HG02981 (cell line): ENCODE measurements around the gene CAPNS2.

Experiments
- ATAC-seq: cut with Tn5 transposase; IDR thresholded peaks from one replicate; pipeline ENCODE4 v1.9.1; 2021; ENCODE audit warnings: mild to moderate bottlenecking, moderate library complexity; ENCODE audit not compliant: unreplicated experiment

Gene CAPNS2

DNA sequence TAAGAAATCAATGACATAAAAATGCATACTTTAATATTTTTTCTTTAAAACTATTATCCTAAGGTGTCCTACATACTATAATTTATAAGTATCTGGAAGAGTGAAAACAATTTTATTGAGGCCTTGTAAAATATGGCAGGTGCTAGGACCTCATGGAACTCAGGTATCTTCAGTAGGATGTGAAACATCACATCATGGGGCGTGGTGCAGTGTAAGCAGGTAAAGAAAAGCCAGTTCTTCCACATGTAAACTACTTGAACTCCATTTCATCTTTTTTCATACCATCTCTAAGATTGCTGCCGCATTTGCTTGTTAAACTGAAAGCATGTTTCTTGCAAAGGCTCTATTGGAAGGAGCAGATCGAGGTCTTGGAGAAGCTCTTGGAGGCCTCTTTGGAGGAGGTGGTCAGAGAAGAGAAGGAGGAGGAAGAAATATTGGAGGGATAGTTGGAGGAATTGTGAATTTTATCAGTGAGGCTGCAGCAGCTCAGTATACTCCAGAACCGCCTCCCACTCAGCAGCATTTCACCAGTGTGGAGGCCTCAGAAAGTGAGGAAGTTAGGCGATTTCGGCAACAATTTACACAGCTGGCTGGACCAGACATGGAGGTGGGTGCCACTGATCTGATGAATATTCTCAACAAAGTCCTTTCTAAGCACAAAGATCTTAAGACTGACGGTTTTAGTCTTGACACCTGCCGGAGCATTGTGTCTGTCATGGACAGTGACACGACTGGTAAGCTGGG, at the start of gene CAPNS2:
TSS of gene CAPNS2 (plus strand) at position 253 of the 744 bp plus-strand sequence. CDS start at position 326, 73 bp downstream.
- no peak for ATAC-seq

DNA sequence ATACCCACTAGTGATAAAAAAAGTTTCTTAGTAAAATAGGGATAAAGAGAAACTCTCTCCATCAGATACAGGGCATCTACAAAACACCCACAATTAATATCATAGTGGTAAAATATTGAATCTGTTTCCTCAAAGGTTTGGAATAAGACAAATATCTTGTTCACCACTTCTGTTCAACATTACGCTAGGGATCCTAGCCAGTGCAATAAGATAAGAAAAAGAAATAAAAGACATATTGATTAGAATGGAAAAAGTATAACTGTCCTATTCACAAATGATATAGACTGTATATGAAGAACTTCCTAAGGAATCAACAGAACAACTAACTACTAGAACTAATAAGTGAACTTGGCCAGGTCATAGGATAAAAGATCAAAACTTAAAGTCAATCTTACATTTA, 44.7 kb upstream of the CAPNS2 start:
- no peak for ATAC-seq

DNA sequence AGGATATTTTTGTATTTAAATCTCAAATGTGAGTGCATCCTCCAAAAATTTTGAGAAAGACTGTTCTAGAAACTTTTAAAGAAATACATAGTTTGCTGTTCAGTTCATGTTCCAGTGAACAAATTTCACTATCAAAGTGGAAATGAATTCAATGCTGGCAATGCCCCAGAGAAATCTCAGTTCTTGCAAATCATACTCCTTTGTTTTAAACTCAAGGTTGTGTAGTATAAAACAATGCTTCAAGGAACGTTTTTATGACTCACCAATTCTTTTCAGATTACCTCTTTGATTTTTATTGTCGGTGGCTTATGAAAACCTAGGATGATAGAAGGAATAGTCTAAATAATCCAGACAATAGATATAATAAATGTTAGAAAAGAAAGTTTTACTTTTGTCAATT, 40.0 kb upstream of the CAPNS2 start:
- no peak for ATAC-seq

DNA sequence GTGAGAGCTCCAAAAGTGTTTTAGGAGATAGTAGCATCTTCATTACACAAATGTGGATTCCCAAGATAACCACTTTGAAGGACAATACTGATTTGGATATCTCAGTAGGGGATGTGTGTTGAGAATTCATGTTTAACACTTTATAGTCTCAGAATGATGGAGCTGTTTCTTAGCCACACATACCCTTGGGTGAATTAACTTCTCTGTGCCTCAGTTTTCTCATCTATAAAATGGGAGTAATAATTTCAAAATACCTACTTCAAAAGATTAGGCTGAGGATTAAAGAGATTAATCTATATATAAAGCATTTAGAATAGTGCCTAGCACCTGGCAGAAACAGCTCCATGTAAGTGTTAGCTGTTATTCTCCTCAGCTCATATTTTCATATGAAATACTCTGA, 38.6 kb upstream of the CAPNS2 start:
- ATAC-seq = no peak

DNA sequence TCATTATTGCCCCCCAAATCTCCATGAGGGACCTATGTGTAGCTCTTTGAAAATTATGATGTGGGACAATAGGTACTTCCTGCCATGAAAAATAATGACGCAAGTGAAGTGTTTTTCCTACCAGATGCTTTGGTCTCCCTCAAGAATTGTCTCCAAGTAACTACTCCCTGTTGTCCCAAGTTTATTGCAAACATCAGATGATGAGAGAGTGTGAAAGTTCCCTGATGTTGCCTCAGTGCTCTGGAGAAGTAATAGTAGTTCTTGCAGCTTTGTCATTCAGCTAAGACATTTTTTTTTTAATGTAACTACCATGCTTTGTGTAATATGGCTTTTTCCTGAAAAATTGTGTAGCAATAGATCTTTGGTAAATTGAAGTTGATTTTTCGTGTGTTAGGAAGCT, 37.5 kb upstream of the CAPNS2 start:
- no peak for ATAC-seq

DNA sequence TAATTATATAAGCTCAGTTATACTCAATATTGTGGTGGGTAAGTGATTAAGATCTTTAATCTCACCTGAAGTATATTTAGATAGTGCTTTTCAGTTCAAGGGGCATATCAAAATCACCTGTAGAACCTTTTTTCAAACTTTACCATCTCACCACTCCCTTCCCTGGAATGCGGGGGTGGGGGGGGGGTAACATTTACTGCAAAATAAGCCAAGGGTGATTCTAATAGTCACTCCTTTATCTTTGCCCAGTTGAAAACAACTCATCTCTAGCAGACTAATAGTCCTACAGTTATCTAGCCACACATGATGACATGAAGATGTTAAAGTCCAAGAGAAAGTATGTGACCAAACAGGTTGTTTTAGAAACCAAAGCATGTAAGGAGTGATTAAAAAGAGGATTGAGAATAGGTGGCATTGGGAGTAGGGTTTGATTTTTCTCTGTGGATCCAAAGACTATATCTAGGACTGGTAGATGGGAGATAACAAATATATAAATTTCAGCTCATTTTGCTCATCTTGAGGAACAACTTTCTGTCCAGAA, 36.1 kb upstream of the CAPNS2 start:
- ATAC-seq = no peak

DNA sequence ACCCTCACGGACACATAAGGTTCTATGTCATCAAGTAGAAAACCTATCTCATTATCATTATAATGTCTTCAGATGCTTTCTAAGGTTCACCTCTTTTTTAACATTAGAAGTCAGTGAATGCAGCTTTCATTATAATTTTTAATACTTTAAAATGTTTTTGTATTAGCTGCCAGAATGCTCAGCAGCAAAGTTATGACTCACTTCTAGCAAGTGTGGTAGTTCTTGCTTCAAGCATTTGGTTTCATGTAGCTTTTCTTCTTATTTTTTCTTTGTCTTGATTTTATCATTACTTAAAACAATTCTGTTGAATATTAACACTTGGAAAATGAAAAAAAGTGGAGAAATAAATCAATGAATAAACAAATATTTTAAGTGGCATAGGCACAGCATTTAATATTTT, 34.3 kb upstream of the CAPNS2 start:
- ATAC-seq = no peak

DNA sequence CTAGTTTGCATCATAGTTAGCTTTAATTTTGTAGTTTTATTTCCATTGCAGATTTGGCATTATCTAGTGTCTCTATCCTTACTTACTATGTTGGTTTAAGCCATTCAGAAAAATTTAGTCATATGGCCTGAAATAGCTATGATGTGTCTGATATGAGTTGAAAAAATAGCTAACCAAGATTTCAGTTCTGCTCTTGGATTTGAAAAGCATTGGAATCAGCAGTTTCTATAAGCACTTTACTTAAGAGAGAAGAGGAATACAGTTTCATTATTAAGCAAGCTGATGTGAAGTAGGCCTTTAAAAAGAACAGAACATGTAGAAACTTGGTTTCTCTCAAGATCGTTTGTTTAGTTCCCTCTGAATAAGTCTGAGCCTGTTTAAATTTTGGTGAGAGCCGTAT, 31.7 kb upstream of the CAPNS2 start:
- no peak for ATAC-seq

DNA sequence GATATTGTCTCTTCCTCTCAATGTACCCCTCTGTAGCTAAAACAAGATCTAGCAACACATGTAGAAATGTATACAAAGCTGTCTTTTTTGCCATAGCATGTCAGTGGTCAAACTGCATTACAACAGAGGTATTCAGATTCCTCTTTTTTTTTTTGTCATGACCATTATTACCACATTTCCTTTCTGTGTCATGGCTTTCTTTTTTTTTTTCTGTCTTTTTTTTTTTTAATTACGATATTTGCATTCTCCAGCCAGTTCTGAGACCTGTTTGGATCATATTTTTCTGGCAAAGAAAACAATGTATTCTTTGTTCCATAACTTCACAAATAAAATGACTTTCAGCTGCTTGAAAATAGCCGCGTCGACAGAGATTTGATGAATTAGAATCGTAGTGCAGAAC, 27.4 kb upstream of the CAPNS2 start:
- no peak for ATAC-seq

DNA sequence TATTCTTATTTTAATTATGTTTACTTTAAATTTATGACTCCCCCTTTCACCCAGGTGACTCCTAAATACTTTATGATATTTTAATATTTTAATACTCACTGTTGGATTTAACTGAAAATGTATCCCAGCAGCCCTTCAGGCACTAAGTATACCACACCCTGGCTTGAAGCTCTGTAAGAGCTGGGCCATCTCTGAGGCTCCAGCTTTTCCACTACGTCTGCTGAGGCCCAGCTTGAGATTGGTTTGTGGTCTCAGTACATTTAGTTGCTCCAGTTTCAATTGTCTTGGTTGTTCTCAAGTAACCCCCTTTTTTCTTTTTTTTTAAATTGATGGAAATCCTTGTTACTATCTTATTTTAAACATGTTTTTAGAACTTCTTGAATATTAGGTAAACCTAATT, 27.0 kb upstream of the CAPNS2 start:
- no peak for ATAC-seq

DNA sequence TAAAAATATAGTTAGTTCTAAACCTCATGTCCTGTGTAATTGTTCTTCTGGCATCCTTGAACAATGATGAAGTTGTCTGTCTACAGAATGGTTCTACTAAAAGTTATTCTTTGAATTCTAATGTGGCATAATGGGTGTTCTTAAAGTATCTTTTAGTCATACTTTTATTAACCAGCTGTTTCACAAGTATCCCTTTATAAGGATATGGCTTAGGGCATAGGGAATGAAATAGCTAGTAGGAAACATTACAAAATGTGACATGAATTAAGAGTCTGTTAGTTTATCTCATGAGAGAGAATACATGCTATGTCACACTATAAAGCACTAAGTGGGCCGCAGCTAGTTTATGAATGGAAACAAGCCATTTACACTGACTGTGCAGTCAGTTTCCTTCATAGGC, 26.3 kb upstream of the CAPNS2 start:
- ATAC-seq = no peak

DNA sequence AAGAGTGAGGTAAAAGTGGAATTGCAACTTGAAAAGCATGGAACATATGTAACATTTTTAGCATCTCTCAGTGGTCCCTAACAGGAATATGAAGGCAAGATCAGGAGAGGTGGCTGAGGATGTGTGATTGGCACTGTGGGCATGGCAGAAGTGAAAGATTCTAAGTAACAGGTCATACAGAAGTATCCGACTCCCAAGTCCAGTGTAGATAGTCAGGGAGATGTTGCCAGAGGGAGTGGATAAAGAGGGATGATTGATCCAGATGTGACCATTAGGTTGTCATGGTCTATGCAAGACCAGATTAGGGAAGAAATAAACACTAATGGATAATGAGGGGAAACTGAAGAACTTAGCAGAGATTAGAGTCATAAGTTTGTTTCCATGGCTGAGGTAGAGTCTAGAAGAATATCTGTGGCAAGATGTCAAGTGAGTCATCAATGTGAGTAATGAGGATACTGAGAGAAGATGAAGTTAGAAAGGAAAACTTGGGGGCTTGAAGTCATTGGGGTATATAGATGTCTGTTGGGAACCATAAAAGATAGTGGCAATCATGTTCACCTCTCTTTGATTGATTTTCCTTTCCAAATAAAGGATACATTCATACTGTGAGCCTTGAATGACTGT, 23.9 kb upstream of the CAPNS2 start:
- ATAC-seq = no peak

DNA sequence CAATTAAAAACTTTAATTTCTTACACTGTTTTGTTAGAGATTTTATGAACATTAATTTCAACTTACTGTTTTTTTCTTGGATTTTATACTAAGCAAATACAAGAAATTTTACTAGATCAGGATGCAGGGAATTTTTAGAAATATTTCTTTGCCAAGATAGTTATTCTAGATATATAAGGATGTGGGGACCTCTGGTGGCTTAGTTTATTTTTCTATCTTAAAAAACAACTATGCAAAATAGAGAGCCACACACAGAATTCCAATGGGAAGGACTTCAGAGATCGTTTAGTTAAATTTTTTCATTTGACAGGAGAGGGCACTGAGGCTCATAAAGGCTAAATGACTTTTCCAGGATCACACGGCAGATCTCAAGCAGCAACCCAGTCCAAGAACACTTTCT, 23.0 kb upstream of the CAPNS2 start:
- ATAC-seq = no peak

DNA sequence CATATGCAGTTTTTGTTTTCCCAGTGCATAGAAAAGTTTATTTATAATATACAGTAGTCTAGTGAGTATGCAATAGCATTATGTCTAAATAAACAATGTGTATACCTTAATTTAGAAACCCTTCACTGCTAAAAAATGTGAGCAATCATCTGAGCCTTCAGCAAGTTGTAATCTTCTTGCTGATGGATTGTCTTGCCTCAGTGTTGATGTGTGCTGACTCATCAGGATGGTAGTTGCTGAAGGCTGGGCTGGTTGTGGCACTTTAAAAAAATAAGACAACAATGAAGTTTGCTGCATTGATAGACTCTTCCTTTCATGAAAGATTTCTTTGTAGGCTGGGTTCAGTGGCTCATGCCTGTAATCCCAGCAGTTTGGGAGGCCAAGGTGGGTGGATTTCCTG, 13.9 kb upstream of the CAPNS2 start:
- no peak for ATAC-seq

DNA sequence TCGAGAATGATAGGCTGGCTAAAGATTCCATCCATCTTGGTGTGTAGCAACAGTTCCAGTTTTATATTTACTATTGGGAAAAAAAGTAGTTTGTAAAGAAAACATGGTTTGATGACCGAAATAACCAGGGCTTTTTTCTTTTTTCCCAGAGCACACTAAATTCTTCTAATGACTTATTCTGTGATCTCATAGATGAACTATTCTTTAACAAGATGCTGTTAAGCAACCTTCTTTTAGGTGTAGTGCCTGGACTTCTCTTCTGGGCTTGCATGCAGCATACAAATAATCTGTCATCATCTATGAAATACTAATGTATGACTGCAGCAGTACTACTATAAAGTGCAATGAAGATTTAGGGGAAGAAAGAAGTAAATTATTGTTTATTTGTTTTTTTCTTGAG, 11.0 kb upstream of the CAPNS2 start:
- ATAC-seq = no peak

DNA sequence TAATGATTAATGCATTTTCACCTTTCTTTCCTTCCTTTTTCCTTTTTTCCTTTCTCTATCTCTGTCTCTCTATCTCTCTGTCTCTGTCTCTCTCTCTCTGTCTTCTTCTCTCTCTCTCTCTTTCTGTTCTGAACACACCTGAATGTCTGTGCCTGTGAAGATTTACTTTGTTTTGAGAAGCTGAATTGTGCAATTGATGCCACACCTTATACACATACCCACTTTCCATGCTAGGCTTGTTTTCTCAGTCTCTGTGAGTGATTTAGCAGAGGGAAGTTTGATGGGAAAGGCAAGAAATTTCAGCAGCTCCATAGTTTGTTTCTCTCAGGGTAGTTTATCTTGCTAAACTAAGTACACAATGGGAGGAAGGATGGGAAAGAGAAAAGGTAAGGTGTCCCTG, 9.3 kb upstream of the CAPNS2 start:
- no peak for ATAC-seq

DNA sequence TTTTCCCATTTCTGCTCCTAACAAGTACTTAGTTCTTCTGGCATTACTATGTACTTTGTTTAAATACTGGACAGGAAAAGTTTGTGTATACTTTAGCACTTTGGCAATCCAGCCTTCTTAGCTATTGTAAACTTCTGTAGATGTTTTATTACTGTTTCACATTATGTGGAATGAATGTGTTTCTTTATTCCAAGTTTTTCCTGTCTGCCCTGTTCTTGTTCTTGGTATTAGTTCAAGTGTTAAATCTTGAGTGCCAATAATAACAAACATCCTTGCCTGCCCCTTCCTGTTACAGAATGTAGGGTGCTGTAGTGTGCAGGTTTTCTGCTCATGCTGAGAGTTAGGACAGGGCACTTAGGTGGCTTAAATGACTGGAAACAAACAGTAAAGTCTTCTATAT, 7.3 kb upstream of the CAPNS2 start:
- no peak for ATAC-seq

DNA sequence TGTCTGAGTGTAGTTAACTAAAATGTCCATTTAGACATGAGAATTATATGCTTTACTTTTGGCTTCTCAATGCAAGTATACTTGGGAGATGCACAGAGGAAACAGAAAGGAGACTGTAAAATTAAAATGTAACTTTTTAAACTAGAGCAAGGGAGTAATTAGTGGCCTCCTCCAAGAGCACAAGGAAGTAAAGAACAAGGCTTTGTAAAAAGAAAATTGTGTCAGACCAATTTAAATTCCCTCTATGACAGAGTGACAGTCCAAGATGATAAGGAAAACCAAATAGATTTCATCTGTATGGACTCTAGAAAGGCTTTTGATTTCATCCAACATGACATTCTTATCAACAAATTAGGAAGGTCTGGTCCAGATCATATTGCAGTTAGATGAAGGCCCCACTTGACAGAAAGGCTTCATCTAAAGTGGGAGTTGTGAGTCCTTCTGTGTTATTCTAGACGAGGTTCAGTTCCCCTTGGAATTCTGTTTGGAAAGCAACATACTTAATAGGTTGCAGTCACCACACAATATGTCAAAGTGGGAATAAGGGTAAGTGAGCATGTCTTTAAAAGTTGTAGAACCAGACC, 6.5 kb upstream of the CAPNS2 start:
- no peak for ATAC-seq

DNA sequence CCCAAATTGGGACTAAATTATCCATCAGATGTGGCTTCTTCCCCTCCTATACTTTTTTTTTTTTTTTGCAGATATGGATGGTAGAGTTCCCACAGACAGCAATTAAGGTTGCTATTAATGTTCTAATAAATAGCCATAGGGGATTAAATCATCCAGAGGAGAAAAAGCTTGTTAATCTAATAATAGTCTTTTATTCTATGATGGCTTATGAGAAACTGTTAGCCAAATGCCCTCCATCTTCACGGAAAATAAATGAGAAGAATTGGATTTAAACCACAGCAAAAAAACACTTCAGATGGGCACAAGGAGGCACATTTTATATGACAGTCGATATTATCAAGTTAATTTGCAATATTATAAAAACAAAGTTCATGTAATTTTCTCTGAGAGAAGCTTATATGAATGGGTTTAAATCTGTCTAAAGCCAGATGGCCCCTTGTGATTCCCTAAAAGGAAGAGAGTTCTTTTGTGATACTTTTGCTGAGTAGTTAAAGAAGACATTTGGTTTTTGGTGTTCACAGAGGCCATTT, 5.1 kb upstream of the CAPNS2 start:
- ATAC-seq = no peak

DNA sequence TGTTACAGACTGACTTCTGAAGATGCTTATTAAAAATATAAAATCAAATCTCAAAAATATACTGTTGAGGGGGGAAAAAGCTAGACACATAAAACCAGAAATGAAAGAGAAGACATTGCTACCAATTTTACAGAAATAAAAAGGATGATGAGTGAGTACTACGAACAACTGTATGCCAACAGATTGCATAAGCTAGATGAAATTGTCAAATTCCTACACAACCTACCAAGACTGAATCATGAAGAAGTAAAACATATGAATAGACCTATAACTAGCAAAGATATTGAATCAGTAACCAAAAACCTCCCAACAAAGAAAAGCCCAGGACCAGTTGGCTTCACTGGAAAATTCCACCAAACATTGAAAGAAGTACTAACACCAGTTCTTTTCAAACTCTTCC, 3.5 kb upstream of the CAPNS2 start:
- ATAC-seq = no peak

DNA sequence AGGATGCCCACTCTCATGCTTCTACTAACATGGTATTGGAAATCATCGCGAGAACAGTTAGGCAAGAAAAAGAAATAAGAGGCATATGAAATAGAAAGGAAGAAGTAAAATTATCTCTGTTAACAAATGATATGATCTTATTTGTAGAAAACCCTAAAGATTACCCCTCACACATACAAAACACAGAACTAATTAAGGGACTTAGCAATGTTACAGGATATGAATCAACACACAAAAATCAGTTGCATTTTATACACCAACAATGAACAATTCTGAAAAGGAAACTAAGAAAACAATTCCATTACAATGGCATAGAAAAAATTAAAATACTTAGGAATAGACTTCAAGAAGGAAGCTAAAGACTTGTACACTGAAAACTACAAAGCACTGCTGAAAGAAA, 2.7 kb upstream of the CAPNS2 start:
- ATAC-seq = no peak

DNA sequence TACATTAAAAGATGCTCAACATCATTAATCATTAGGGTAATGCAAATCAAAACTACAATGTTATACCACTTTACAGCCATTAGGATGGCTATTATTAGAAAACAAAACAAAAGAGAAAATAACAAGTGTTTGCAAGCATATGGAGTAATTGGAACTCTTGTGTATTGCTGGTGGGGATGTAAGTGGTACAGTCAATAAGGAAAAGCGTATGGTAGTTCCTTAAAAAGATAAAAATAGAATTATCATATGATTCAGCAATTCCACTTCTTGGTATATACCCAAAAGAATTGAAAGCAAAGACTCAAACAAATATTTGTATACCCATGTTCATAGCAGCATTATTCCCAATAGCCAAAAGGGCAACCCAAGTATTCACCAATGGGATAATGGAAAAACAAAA, 1.4 kb upstream of the CAPNS2 start:
- ATAC-seq = no peak
